HG03025 (cell line): ENCODE results near the gene GRIA4.
"Not testable (repeated sequence)": the region's sequence is repeated elsewhere in the genome, so short reads cannot be mapped to it uniquely, and the experiment has no call there.

Experiments
- ATAC-seq: cut with Tn5 transposase; IDR thresholded peaks from one replicate; pipeline ENCODE4 v1.9.1; 2021; ENCODE audit warnings: mild to moderate bottlenecking, moderate library complexity; ENCODE audit not compliant: unreplicated experiment, low FRiP score

GRIA4 gene

GRCh38 chr11:105852403-105852802 is 242.5 kb downstream of the GRIA4 start:
- ATAC-seq = no peak

DNA sequence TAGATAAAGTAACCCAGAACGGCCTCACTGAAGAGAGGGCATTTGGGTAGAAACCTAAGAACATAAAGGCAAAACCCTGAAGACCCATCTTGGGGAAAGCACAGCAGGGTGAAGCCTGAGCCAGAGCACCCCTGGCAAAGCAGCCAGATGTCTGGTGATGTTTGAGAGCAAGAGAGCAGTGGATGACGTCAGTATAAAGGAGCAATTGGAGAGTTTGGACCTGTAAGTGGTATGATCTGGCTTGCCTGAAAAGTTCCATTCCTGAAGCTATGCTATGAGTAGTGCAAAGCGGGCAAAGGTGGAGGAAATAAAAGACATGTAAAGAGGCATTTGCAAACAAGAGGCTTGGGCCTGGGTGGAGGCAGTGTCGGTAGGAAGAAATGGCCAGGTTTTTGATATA is 244.4 kb downstream of the GRIA4 start:
- no peak for ATAC-seq

DNA sequence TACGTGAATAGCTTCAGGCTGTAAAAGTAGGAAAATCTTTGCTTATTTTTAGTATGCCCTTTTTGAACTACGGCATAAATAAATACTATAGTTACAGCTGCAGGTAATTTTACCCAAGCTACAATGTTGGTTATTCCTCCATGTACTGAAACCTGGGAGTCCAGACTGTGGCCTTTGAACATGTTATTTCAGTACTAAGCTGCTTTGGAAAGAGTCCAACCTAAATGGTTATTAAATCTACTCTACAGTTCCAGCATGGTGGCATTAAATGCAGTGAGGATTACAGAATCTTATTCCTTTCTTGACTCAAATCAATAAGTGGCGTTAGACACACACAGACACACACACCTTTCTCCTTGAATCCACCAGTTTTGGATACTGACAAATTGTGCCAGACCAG is 247.1 kb downstream of the GRIA4 start:
- no peak for ATAC-seq

- ATAC-seq = no peak
These were observed 247.9 kb downstream of the GRIA4 start for GRCh38 chr11:105857728-105858127.

DNA sequence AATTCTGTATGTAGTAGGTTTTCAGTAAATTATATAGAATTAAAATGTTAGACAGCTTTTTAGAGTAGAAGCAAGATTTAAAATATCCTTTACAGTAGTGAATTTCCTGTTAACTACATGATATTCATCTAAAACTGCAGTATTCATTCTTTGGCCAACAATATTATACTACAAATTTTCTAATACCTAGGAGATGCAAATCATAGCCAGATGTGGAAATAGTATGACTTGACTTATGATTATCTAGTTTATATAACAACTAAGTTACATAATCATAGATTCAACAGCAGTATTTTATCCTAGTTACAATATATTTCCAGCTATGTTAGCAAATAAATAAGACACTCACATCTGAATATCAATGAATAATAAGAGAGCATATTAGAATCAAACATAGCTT is 249.0 kb downstream of the GRIA4 start:
- ATAC-seq = no peak

GRCh38 chr11:105860105-105860504 is 250.2 kb downstream of the GRIA4 start:
- ATAC-seq = no peak

GRCh38 chr11:105861225-105861624 is 251.4 kb downstream of the GRIA4 start:
- ATAC-seq = no peak

DNA sequence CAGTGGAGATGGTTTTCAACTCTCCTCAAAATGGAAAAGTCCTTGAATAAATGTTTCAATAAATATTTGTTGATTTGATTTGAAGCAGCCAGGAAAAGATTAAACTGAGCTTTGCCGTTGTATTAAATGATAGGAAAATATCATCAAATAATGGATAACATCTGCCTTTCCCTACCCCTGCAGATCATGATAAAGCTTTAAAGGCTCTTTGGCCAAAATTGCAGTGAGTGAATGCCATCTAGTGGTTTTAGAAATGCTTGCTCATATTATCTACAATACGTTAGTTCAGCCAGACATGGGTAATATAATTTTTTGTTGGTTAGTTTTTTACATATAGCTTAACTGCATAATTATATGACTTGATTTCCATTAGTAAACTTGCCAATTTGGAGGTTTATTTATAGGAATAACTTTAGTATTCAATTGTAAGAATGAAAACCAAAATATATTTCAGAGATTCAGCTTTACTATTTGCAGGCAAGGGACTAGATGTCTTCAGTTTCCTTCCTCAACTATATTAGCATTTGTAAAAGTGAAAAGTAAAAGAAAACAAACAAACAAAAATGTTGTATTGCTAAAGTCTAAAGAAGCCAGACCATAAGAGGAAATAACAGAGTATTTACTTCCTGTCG is 253.0 kb downstream of the GRIA4 start:
- peak; percentile 69 for ATAC-seq

GRCh38 chr11:105863523-105863922 is 253.7 kb downstream of the GRIA4 start:
- ATAC-seq = no peak

DNA sequence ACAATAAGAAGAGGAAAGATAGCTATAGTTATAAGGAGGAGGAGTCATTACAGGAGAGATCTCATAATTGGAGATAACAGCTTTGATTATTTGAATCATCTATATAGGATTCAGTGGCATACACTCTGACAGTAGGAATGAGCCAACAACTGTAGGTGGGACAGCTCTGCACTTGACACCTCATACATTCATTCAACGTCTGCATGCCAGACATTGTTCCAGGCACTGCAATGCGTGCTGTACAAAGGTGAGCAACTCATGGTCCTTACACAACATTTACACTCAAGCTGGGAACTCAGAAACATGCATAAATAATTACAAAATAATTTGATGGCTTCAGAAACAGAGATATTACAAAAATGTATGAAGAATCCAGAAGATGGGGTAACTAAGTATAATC is 257.9 kb downstream of the GRIA4 start:
- no peak for ATAC-seq

DNA sequence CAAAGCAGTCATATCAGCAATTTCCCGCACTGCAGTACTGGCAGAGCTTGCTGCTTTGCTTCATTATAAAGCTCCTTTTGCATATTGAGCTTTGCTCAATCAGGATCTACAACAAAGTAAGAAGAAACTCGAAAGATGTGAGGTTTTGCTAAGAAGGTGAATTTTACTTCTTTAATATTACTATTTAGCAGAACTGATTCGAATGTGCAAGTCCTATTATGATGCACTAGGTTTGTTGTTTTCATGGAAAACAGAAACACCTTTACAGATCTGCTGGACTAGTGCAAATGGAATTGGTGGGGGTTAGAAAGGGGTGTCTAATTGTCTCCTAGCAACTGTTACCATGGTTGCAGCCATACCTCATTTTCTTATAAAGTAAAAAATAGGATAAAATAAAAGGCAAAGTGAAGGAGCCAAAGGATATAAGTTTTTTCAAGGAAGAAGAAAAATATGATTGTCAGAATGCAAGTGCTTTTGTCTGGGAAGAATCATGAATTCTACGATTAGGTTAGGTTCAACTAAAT is 259.0 kb downstream of the GRIA4 start:
- ATAC-seq = no peak

- no peak for ATAC-seq
These were observed 260.7 kb downstream of the GRIA4 start for GRCh38 chr11:105870516-105871113.

DNA sequence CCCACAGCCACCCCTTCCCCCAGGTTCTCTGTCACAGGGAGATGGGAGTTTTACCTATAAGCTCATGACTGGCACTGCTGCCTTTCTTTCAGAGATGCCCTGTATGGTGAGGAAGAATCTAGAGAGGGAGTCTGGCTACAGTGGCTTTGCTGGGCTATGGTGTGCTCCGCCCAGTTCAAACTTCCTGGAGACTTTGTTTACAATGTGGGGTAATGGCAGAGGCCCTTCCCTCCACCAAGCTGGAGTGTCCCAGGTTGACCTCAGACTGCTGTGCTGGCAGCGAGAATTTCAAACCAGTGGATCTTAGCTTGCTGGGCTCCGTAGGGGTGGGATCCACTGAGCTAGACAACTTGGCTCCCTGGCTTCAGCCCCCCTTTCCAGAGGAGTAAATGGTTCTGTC is 268.6 kb downstream of the GRIA4 start:
- no peak for ATAC-seq

DNA sequence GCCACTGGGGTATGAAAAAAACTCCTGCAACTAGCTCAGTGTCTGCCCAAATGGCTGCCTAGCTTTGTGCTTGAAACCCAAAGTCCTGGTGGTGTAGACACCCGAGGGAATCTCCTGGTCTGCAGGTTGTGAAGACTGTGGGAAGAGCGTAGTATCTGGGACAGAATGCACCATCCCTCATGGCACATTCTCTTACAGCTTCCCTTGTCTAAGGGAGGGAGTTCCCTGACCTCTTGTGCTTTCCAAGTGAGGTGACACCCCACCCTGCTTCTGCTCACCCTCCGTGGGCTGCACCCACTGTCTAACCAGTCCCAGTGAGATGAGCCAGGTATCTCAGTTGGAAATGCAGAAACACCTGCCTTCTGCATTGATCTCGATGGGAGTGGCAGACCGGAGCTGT is 269.1 kb downstream of the GRIA4 start:
- not testable (repeated sequence) for ATAC-seq

DNA sequence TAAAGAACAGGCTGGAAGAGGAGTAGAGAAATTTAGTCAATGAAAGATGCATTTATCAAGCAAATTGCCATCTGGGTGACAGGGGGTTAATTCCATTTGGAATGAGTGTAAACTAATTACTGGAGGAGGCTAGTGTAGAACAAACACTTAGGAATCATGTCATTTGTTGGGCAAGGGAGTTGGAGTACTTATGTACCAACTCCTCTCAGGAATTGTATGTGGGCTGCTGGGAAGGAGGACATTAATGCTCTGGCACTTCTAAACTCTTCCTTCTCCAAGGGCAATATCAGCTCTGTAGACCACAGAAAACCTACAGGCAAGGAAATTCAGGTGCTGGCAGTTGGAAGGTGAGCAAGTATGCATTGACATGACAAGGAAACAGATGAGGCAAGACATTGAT is 271.2 kb downstream of the GRIA4 start:
- ATAC-seq = no peak

DNA sequence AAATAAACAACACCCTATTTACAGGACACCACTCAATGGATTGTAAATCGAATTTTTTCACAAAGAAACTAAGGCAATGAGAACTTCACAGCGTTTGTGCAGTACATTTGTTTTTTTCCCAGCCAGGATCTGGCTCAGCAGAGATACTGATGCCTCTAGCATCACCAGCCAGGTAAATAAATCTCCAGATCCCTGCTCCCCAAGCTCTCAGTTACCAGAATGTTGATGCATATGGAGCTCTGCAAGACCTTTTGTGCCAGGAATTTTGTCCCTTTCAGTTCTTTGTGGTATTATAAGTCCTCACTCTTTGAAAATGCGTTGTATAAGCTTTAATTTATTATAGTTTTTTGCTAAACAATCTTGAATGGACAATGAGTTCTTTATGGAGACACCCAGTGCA is 274.6 kb downstream of the GRIA4 start:
- ATAC-seq = no peak

DNA sequence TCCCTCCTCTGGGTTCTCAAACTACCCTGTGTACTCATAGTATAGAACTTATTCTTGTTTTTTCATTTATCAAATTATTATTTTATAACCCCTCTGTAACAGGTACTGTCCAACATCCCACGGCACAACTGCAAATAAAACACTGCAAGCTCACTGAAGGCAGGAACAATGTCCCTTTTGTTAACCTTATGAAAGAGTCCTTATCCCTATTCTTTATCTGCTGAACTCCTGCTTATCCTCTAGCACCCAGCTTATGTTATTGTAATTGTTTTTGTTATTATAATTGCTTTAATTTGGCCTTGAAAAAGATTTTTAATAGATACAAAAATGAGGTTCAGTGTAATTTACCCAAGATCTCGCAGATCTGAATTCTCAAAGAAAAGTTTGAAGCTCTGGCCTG is 281.8 kb downstream of the GRIA4 start:
- no peak for ATAC-seq

DNA sequence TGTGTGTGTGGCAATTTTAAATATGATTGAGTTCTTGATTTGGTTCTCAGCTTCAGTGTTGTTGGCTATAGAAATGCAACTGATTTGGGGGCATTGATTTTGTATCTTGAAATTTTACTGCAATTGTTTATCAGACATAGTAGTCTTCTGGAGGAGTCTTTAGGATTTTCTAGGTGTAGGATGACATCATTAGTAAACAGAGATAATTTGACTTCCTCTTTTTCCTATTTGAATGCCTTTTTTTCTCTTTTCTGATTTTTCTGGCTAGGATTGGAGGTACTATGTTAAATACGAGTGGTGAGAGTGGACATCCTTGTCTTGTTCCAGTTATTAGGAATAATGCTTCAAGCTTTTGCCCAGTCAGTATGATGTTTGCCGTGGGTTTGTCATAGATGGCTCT is 287.3 kb downstream of the GRIA4 start:
- ATAC-seq = no peak

- ATAC-seq = no peak
These were observed 289.9 kb downstream of the GRIA4 start for GRCh38 chr11:105899772-105900171.

- ATAC-seq = no peak
These were observed 290.7 kb downstream of the GRIA4 start for GRCh38 chr11:105900515-105901035.

GRCh38 chr11:105903113-105903512 is 293.2 kb downstream of the GRIA4 start:
- ATAC-seq = no peak

- no peak for ATAC-seq
These were observed 296.6 kb downstream of the GRIA4 start for GRCh38 chr11:105906517-105906916.
